ENCODE measurements around the gene FHOD1. TPM values are rescaled to one million over a fixed set of nuclear protein-coding genes. Genes with fewer than 3 reads are reported as not detected.

Gene FHOD1
- total and polyA plus RNA-seq, 2 of the 13 experiments (the other 11 are each of a cell fraction or from before 2014, with no cell fraction given): 20.0 to 20.8 TPM

- TF ChIP-seq ZFP91 (CRISPR knock-in tag; IDR thresholded peaks at IDR 0.05; ENCODE audit: borderline replicate concordance) (peak; percentile 64), CEBPZ (IDR thresholded peaks at IDR 0.05; ENCODE audit: low read length) (no peak), ATF4 (CRISPR knock-in tag; IDR thresholded peaks at IDR 0.05) (0 out of 4 replicates have a peak, but pooled peaks of 1 of the 2 experiments have one; percentile 46), ZNF260 (CRISPR knock-in tag; IDR thresholded peaks at IDR 0.05; ENCODE audit: borderline replicate concordance, low read depth) (no peak), ZFY (CRISPR knock-in tag; IDR thresholded peaks at IDR 0.05) (peak; percentile 84), DMAP1 (CRISPR knock-in tag; IDR thresholded peaks at IDR 0.05) (no peak), U2AF1 (optimal IDR thresholded peaks at IDR 0.05; ENCODE audit: low read depth, low read length) (no peak), PTBP1 (IDR thresholded peaks at IDR 0.05; ENCODE audit: low read depth, low read length, poor library complexity, severe bottlenecking) (no peak), ZNF143 (CRISPR knock-in tag; IDR thresholded peaks at IDR 0.05) (peak; percentile 72; the same call in 1 of the 2 replicates), LBX2 (CRISPR knock-in tag; IDR thresholded peaks at IDR 0.05; ENCODE audit: borderline replicate concordance) (peak; percentile 86; the same call in 1 of the 2 replicates), RARG (CRISPR knock-in tag; IDR thresholded peaks at IDR 0.05; ENCODE audit: low read depth) (0 out of 2 replicates have a peak, but pooled peaks have one; percentile 54), ZSCAN5A (CRISPR knock-in tag; IDR thresholded peaks at IDR 0.05; ENCODE audit: borderline replicate concordance) (no peak), NR2F1 (CRISPR knock-in tag; IDR thresholded peaks at IDR 0.05) (no peak), IKZF1 (IDR thresholded peaks at IDR 0.05) (no peak), ZNF709 (CRISPR knock-in tag; IDR thresholded peaks at IDR 0.05) (peak; percentile 93; the same call in 1 of the 2 replicates), RBFOX2 (IDR thresholded peaks at IDR 0.05; ENCODE audit: low read depth, low read length) (peak; percentile 96), ZSCAN20 (CRISPR knock-in tag; IDR thresholded peaks at IDR 0.05; ENCODE audit: borderline replicate concordance) (no peak), MXD4 (CRISPR knock-in tag; IDR thresholded peaks at IDR 0.05) (peak; percentile 76), ZBTB37 (CRISPR knock-in tag; IDR thresholded peaks at IDR 0.05) (no peak)
Observed at GRCh38 chr16:67279296-67280089, 32.2 kb upstream of the FHOD1 start, which contains the start of gene PLEKHG4 (continued).
